HG03575 (cell line): ENCODE data around the gene TNFAIP6.

ENCODE experiments used
- ATAC-seq: cut with Tn5 transposase; IDR thresholded peaks from one replicate; pipeline ENCODE4 v1.9.1; 2021; ENCODE audit not compliant: unreplicated experiment, insufficient number of reproducible peaks, low FRiP score; ENCODE audit errors: extremely low read depth

The TNFAIP6 gene

DNA sequence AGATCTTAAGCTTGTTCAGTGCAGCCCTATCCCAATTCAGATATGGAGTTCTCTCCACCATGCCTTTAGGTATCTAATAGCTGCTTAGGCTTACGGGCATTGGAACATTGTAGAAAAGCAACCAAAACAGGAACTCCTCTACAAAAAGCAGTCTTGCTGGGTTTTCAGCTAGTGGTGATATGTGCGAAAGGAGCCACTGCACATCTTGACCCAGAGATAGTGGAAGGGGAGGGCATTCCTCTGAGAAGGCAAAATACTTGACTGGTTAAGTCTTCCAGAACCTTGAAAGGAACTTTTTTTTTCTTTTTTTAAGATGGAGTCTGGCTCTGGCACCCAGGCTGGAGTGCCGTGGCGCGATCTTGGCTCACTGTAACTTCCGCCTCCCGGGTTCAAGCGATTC is 2.6 kb upstream of the TNFAIP6 start:
- ATAC-seq = no peak

DNA sequence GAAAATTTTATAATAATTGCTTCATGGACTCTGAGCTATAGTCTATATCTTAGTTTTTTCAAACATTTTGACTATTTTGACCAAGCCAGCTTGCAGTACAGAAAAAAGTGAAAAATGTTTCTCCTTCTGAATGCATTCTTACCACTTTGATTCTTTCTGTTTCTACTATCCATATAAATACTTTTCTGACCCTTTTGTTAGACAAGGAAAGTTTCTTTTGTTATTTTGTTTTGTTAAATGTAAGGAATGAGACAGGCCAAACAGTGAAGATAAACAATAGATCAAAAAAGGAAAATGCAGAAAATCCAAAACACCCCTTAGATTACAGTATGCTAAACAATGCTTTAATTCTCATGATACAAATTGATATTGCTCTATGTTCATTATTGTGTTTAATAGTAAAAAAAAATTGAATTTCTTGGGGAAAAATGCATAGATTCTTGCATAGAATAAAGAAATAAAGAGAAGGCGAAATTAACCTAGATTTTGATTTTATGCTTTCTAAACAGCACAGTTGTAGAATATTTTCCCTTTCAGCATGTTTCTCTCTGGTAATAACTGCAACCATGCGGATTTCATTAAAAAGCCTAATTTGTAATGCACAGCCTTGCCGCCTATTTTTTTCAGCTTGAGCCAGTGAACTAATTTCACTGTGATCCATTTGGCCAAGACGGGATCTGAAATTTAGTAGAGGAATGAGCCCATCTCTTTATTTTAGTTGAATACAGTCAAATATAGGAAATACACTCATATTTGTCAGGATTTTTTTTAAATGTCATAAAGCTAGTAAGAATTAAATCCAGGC is 976 bp downstream of the TNFAIP6 start:
- no peak for ATAC-seq

DNA sequence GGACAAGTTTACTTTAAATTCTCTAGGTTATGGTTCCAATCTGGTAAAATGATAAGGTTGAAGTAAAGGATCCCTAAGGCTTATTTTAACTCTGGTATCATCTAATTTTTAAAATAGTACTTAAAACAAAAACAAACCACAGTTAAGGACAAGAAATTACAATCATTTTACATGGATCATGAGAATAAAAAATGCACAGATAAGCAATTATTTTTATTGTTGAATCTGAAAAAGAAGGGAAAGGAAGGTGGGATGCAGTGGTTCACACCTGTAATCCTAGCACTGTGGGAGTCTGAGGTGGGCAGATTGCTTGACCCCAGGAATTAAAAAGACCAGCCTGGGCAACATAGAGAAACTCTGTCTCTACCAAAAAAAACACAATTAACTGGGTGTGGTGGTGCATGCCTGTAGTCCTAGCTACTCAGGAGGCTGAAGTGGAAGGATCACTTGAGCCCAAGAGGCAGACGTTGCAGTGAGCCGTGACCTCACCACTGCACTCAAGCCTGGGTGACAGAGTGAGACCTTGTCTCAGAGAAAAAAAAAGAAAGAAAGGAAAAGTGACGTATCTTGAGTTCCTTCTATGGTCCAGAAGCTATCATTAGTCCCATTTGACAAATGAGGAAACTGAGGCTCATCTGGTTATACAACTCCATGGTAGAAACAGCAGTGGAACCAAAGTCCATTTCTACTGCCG is 2.5 kb downstream of the TNFAIP6 start:
- ATAC-seq = no peak

- no peak for ATAC-seq
These were observed 4.4 kb downstream of the TNFAIP6 start for GRCh38 chr2:151361674-151362370.

- peak; percentile 65 for ATAC-seq
These were observed 6.3 kb downstream of the TNFAIP6 start for GRCh38 chr2:151363709-151364108.

DNA sequence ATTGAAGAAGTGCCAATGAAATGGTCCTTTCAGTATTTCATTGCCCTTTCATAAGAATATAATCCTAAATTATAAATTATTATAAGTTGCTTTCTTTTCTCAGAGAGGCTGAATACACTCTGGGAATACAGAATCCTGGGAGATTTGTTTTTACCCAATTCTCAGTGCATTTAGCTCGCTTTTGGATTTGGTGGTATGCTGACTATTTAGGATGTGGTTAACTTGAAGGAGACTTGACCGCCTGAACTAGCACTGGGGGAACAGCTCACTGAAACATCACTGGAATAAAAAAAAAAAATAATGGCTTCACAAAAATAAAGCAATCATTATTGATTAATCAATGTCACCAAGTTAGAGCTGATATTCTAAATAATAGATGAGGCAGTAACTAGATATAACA is 10.2 kb downstream of the TNFAIP6 start:
- ATAC-seq = no peak

GRCh38 chr2:151374436-151374835 is 17.0 kb downstream of the TNFAIP6 start:
- peak; percentile 81 for ATAC-seq

DNA sequence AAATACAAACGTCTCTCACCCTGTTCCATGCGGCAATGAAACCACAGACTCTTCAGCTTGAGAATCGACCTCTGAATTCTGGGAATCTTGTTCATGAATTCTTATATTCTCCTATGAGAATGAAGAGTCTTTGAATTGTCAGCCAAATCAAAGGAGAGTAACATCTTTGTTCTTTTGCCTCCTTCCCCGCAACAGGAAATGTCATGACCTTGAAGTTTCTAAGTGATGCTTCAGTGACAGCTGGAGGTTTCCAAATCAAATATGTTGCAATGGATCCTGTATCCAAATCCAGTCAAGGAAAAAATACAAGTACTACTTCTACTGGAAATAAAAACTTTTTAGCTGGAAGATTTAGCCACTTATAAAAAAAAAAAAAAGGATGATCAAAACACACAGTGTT is 21.8 kb downstream of the TNFAIP6 start:
- no peak for ATAC-seq

GRCh38 chr2:151380580-151381235 is 23.3 kb downstream of the TNFAIP6 start:
- ATAC-seq = no peak

DNA sequence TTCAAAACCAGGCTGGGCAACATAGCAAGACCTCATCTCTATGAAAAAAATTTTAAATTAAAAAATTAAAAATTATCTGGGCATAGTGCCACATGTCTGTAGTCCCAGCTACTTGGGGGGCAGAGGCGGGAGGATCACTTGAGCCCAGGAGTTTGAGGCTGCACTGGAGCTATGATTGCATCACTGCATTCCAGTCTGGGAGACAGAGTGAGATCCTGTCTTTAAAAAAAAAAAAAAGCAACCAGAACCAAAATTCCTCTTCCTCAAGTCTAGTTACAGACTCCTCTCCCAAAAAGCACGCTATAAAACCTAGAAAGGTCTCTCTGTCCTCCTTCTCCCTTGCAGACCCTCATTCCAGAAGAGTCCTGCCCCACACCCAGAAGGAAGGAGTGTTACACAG is 23.9 kb downstream of the TNFAIP6 start:
- no peak for ATAC-seq

DNA sequence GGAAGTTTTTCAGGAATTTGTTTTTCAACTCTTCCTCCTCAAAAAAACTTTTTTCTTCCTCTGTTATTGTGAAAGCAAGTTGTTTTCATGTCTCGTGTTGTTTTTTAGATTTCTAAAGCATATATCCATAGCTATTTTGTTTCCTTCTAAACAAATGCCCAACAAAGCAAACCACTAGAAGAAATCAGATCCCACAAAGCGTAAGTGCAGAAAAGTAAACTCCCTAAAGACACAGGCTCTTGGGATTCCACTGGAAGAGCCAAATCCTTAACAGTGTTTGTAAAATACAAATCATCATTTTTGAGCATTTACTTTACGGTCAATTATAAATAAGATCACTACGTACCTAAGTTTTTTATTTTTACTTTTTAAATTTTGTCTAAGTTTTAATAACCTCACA is 30.6 kb downstream of the TNFAIP6 start:
- ATAC-seq = no peak

- ATAC-seq = no peak
These were observed 34.0 kb downstream of the TNFAIP6 start for GRCh38 chr2:151391436-151391835.

DNA sequence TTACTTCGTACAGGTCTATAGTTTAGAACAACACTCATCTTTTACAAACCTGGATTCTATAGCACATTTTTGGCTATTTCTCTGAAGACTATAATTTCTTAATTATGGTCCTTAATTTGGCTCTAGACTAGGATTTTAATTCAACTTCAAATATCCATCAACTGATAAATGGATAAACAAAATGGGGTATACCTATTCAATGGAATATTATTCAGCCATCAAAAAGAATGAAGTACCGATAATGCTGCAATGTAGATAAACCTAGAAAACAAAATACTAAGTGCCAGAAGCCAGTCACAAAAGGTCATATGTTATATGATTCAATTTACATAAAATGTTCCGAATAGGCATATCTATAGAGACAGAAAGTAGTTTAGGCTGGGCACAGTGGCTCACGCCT is 37.1 kb downstream of the TNFAIP6 start:
- ATAC-seq = no peak

DNA sequence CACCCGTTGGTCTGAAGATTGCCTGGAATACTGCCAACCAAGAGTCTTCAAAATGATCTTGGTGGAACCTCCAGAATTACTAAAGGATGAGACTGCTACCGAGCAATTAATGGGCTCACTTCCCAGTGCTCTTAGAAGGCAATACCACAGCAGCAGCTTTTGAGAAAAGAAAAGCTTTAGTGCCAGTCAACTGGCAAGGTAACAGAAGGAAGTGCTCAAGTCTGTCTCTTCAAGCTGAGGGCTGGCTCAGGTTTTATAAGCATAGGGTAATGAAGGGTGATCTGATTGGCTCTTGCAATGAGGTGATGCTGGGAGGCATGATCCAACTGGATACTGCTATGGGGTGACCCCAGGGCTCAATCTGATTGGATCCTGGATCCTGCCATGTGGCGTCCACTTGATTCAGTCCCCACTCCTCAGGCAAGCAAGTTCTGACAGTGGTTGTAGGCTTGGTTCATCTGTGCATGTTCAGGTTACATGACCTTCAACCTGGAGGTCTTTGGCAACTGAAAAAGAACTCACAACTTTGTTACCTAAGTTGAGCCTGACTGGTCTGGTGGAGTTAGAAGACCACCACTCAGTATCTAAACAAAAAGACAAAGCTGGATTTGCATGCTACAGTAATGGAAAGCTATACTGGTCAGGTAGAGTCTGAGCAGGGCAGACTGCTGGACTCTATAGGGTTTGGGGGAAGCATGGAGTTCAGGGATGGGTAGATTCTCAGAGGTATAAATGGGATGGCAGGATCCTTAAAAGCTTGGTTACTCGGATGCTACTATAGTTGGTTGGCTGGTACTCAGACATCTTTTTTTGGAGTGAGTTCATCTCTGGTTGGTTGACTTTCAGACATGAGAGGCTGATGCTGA is 38.4 kb downstream of the TNFAIP6 start:
- no peak for ATAC-seq

- no peak for ATAC-seq
These were observed 42.6 kb downstream of the TNFAIP6 start for GRCh38 chr2:151399981-151400380.

DNA sequence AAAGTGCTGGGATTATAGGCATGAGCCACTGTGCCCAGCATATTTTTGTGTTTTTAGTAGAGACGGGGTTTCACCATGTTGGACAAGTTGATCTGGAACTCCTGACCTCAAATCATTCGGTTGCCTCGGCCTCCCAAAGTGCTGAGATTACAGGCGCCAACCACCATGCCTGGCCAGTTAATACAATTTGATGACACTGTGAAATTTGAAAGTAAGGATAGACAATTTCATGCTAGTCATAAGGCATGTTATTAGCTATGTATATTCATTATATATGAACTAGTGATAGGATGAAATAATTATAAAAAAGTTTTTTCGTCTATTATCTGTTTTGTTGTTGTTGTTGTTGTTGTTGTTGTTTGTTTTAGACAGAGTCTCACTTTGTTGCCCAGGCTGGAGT is 43.8 kb downstream of the TNFAIP6 start:
- ATAC-seq = no peak

GRCh38 chr2:151403914-151404313 is 46.5 kb downstream of the TNFAIP6 start:
- no peak for ATAC-seq

GRCh38 chr2:151405376-151405775 is 48.0 kb downstream of the TNFAIP6 start:
- ATAC-seq = no peak

GRCh38 chr2:151407281-151407680 is 49.9 kb downstream of the TNFAIP6 start:
- no peak for ATAC-seq
